Heart left ventricle (tissue), 16 donors: Measurements from ENCODE around the gene TCEAL9. TPM values are rescaled to one million over a fixed set of nuclear protein-coding genes. Genes with fewer than 3 reads are reported as not detected.
"Not testable (repeated sequence)": the region's sequence is repeated elsewhere in the genome, so short reads cannot be mapped to it uniquely, and the experiment has no call there.

Experiments used
- ATAC-seq, 4 donors: fragments of 200-7000 bp; cut with Tn5 transposase; one replicate each; pipeline ENCODE4 v1.9.1; 2020 to 2022; ENCODE audit warnings: moderate library complexity in 4 of 4, mild to moderate bottlenecking in 3 of 4, moderate number of reproducible peaks in 1 of 4
- DNase-seq, 5 donors: peaks; one replicate each; pipeline ENCODE4 v3.0.0-alpha.2; 2020
- H3K27ac ChIP-seq, 12 donors: fragments of 200-600 bp; sonication (generic) in 4 of 12; one replicate each; pipeline versions ENCODE4 v1.5.0 to v1.8.0; 2016 to 2022; ENCODE audit warnings: mild to moderate bottlenecking in 2 of 12
- H3K27me3 ChIP-seq, 9 donors: fragments of 200-600 bp; sonication (generic) in 2 of 9; one replicate each; pipeline versions ENCODE4 v1.5.1 to v1.8.0; 2016 to 2022; ENCODE audit warnings: mild to moderate bottlenecking in 3 of 9
- H3K36me3 ChIP-seq, 9 donors: fragments of 200-600 bp; sonication (generic) in 2 of 9; one replicate each; pipeline versions ENCODE4 v1.5.0 to v1.8.0; 2018 to 2022; ENCODE audit warnings: mild to moderate bottlenecking in 2 of 9
- H3K4me1 ChIP-seq, 12 donors: fragments of 200-600 bp; sonication (generic) in 4 of 12; one replicate each; pipeline versions ENCODE4 v1.5.0 to v1.8.0; 2016 to 2022; ENCODE audit warnings: mild to moderate bottlenecking in 3 of 12
- H3K4me3 ChIP-seq, 12 donors: fragments of 200-600 bp; sonication (generic) in 4 of 12; one replicate each; pipeline versions ENCODE4 v1.5.0 to v1.8.0; 2017 to 2022; ENCODE audit warnings: mild to moderate bottlenecking in 9 of 12, moderate library complexity in 4 of 12
- H3K9me3 ChIP-seq, 12 donors: fragments of 200-600 bp; sonication (generic) in 4 of 12; one replicate each; pipeline versions ENCODE4 v1.5.0 to v1.8.0; 2016 to 2022; ENCODE audit warnings: mild to moderate bottlenecking in 1 of 12
- POLR2A ChIP-seq, 2 donors: fragments of 450-650 bp; IDR thresholded peaks; one replicate each; pipeline ENCODE4 v1.6.1; 2017; ENCODE audit warnings: antibody characterized with exemption in 2 of 2, mild to moderate bottlenecking in 2 of 2, moderate library complexity in 2 of 2
- WGBS, 4 donors: extraction: QIAGEN DNeasy Blood & Tissue Kit in 2 of 4; methylation state at CpG; one replicate each; pipeline versions ENCODE4 v1.1.5 to v1.1.7; 2013 to 2018; 5-methylcytosine and 5-hydroxymethylcytosine counted together
- intact Hi-C, 10 donors: fragments of 100-400 bp; cut with DNase I; formaldehyde crosslinking; loops; one replicate each; pipeline versions ENCODE4 v1.11.1 to v1.14.2; 2022
- polyA plus RNA-seq, 2 donors: library from polyadenylated mRNA; stranded (reverse); fragments of 200-250 nt; gene quantifications; one replicate each; pipeline ENCODE4 v1.2.3, GENCODE V29; 2013
- total RNA-seq, 9 donors: library from RNA; depleted of rRNA in 2 of 9; stranded (reverse); fragments of >200 nt in 2 of 9; fragmentation: NEBNext Ultra II Directional in 3 of 9; extraction: Animal tissue kit (Norgen Biotek cat#: 25700) in 3 of 9; gene quantifications; one replicate each; pipeline versions ENCODE4 v1.1.0 to v1.2.4, GENCODE V29; 2016 to 2023
- TF ChIP-seq, protein P1 (sequence below), 12 donors: fragments of 200-600 bp; sonication (generic) in 4 of 12; IDR thresholded peaks; one replicate each; pipeline versions ENCODE4 v1.5.0 to v1.8.0; 2018 to 2022; ENCODE audit warnings: antibody characterized with exemption in 12 of 12, mild to moderate bottlenecking in 5 of 12
- donor health status: ischemic (EF 13 %, LVEDD 7.1; RV severe dilation, severe dysfunction).
- donor health status: healthy with polysubstance abuse.
- donor health status: DM: no; HTN: yes; CAD: no.
- donor health status: DM: no; HTN: no; CAD: no.
- donor health status: ischemic (EF 25% LVEDD 6.9; RV normal size, moderate dysfunction).
- donor health status: ischemic (EF 25% LVEDD 5.7; RV mildly dilated, moderate dysfunction).
- donor health status: healthy.
- donor health status: DM: yes; HTN: yes; CAD: no.
- donor health status: ischemic (EF 35%, LVEDD 5.7; RV mildly dilated, moderate dysfunction).
- donor health status: nonischemic (EF 11% LVEDD 7.7; RV severe dilation, severe dysfunction).
- donor health status: DM: yes; HTN: yes; CAD: no.
- donor health status: PGD.
- donor health status: ischemic (EF 29% LVEDD 5.4; RV normal size, mild dysfunction).
- donor health status: nonischemic (EF 23%, LVEDD 6.1; RV moderate dilation, normal function).

The TCEAL9 gene
- total and polyA plus RNA-seq, 11 donors, result 15.7 to 60.3 (median 28.9) TPM

DNA sequence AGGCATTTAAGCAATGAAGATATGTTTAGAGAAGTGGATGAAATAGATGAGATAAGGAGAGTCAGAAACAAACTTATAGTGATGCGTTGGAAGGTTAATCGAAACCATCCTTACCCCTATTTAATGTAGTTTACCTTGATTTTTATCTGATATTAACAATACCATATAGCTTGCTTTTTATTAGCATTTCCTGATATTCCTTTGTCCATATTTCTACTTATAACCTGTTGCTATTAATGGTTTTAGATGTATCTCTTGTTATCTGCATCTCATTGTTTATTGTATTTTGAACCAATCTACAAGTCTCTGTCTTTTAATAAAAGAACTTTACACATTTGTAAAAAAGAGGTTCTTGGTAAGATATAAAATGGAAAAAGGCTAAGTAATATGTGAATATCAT lies 1.6 kb downstream of the TCEAL9 start:
- Histone ChIP-seq H3K4me3 (peak overlapping the region in 7 of 12 donors; percentile 64 to 96 (median 82)), H3K4me1 (peaks cover 0 to 8% (median 0%) of the 10 kb centered on the region in 12 donors), H3K9me3 (no peaks in the 10 kb centered on the region), H3K27me3 (peaks cover 0 to 4% (median 0%) of the 10 kb centered on the region in 9 donors), H3K27ac (peak overlapping the region in 3 of 12 donors; percentile 84 to 94 (median 90)), H3K36me3 (peaks cover 0 to 10% (median 0%) of the 10 kb centered on the region in 9 donors)
- whole genome bisulfite sequencing, 4 donors, result 81 to 98% (median 83%) methylated on average over 2 of the region's 2 CpGs
- intact Hi-C loops, result no loop called here
- DNase-seq, result no peak
- TF ChIP-seq, protein P1, sequence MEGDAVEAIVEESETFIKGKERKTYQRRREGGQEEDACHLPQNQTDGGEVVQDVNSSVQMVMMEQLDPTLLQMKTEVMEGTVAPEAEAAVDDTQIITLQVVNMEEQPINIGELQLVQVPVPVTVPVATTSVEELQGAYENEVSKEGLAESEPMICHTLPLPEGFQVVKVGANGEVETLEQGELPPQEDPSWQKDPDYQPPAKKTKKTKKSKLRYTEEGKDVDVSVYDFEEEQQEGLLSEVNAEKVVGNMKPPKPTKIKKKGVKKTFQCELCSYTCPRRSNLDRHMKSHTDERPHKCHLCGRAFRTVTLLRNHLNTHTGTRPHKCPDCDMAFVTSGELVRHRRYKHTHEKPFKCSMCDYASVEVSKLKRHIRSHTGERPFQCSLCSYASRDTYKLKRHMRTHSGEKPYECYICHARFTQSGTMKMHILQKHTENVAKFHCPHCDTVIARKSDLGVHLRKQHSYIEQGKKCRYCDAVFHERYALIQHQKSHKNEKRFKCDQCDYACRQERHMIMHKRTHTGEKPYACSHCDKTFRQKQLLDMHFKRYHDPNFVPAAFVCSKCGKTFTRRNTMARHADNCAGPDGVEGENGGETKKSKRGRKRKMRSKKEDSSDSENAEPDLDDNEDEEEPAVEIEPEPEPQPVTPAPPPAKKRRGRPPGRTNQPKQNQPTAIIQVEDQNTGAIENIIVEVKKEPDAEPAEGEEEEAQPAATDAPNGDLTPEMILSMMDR (IDR thresholded peaks at IDR 0.05), result no peak
- TF ChIP-seq POLR2A (IDR thresholded peaks at IDR 0.05), result no peak
- ATAC-seq, result no peak

DNA sequence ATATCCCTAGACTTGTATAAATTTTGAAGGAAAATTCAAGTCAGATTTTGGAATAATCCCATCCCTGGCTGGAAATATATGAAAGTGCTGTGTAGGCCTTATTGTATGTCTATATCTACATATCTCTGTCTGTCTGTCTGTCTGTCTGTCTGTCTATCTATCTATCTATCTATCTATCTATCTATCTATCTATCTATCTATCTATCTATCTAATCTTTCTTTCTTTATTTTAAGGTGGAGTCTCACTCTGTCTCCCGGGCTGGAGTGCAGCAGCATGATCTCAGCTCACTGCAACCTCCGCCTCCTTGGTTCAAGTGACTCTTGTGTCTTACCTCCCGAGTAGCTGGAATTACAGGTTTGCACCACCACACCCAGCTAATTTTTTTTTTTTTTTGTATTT lies 3.3 kb downstream of the TCEAL9 start:
- H3K27ac ChIP-seq, H3K4me3 ChIP-seq, H3K27me3 ChIP-seq, H3K36me3 ChIP-seq, H3K4me1 ChIP-seq, H3K9me3 ChIP-seq, ATAC-seq, DNase-seq, intact Hi-C loops: not testable (repeated sequence)
- WGBS, 4 donors, result 84 to 94% (median 89%) methylated on average over 3 of the region's 3 CpGs

DNA sequence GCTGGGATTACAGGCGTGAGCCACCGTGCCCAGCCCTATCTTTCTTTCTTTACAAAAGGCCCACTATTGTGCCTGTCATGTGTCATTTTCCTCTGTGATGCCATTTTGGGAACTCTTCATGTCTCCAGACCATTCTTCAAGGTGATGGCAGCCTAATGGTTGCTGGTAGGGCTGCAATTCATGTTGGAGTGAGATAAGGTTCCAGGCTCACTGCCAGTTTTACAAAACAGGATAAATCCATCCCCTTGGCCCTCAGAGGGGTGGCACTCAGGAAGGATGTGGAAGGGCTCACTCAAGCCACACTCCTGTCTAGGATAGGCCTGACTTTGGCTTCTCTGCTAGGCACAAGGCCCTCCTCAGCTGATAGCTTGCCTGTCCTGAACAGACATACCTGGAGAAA lies 3.8 kb downstream of the TCEAL9 start:
- H3K27ac ChIP-seq, result no peak overlapping the region

DNA sequence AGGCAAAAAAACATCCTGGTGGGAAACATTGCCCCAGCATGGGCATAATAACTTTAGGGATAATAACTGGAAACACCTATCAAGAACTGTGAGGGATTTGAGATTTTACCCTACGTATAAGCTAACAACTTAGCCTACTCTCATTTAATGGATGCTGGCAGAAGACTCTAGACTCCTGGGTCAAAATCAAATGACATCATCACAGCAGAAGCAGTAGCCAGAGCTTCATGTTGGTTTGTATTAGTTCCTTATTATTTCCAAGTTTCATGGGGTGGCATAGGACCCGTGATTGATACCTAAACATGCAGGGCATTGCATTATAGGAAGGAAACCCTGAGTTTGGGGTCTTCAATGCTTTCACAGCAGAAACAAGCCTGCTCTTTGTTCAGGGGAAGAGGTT lies 4.6 kb downstream of the TCEAL9 start:
- no peak overlapping the region for H3K4me3 ChIP-seq
- no peak overlapping the region for H3K27ac ChIP-seq
- peaks cover 0 to 8% (median 0%) of the 10 kb centered on the region in 12 donors for H3K4me1 ChIP-seq
- no peak for TF ChIP-seq POLR2A (IDR thresholded peaks at IDR 0.05)
- TF ChIP-seq, protein P1 (IDR thresholded peaks at IDR 0.05), result no peak
- 55 to 66% (median 64%) methylated on average over 2 of the region's 2 CpGs for WGBS, 4 donors
- intact Hi-C loops, result no loop called here
- ATAC-seq (no peak), DNase-seq (no peak)
- H3K36me3 ChIP-seq, result peaks cover 0 to 10% (median 0%) of the 10 kb centered on the region in 9 donors
- H3K27me3 ChIP-seq, result peaks cover 0 to 4% (median 0%) of the 10 kb centered on the region in 9 donors
- no peaks in the 10 kb centered on the region for H3K9me3 ChIP-seq

More for the DNA sequence above, 3.8 kb downstream of the TCEAL9 start:
- 45 to 70% (median 61%) methylated on average over 2 of the region's 2 CpGs for WGBS, 4 donors
- H3K9me3 ChIP-seq, result no peaks in the 10 kb centered on the region
- intact Hi-C loops, result no loop called here
- ATAC-seq, result no peak
- no peak overlapping the region for H3K4me3 ChIP-seq
- H3K36me3 ChIP-seq, result peaks cover 0 to 10% (median 0%) of the 10 kb centered on the region in 9 donors
- TF ChIP-seq POLR2A (IDR thresholded peaks at IDR 0.05), result no peak
- TF ChIP-seq, protein P1 (IDR thresholded peaks at IDR 0.05), result no peak
- H3K27me3 ChIP-seq, result peaks cover 0 to 4% (median 0%) of the 10 kb centered on the region in 9 donors
- H3K4me1 ChIP-seq, result peaks cover 0 to 8% (median 0%) of the 10 kb centered on the region in 12 donors
- no peak for DNase-seq

DNA sequence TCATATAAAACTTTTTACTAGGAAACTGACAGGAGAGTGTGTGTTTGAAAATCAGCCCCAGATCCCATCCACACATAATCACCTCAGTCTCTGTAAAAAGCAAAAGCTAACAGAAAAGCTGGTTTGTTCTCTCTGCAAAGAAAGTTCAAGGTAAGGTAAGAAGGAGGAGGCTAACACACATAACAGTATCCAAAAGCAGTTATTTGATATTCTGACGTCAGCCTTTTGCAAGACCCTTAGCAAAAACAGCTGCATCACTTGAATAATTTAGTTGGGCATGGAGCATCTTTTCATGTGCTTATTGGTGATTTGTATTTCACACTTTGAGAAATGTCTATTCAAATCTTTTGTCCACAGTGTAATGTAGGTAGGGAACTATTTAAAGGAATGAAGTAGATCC lies 5.5 kb downstream of the TCEAL9 start:
- H3K4me1 ChIP-seq, result peaks cover 0 to 8% (median 0%) of the 10 kb centered on the region in 12 donors
- H3K27me3 ChIP-seq, result no peaks in the 10 kb centered on the region
- ATAC-seq, result no peak
- DNase-seq, result no peak
- H3K36me3 ChIP-seq, result peaks cover 0 to 10% (median 0%) of the 10 kb centered on the region in 9 donors
- no peak for TF ChIP-seq POLR2A (IDR thresholded peaks at IDR 0.05)
- TF ChIP-seq, protein P1 (IDR thresholded peaks at IDR 0.05), result no peak
- intact Hi-C loops, result no loop called here
- no peak overlapping the region for H3K4me3 ChIP-seq
- no peaks in the 10 kb centered on the region for H3K9me3 ChIP-seq
- H3K27ac ChIP-seq, result no peak overlapping the region
- WGBS, 4 donors, result 31 to 63% (median 52%) methylated on average over 1 of the region's 1 CpG
